HFF-Myc (cell line): Measurements from ENCODE around the gene CHRM1.

Experiments used
- DNase-seq: peaks from one replicate; pipeline ENCODE4 v3.0.0-alpha.2; 2011; ENCODE audit warnings: low read depth; ENCODE audit errors: extremely low read depth
- H3K4me3 ChIP-seq: replicated peaks from 2 replicates; pipeline ENCODE4 v1.5.1; 2011; ENCODE audit warnings: low read depth, mild to moderate bottlenecking, control low read depth, low read length
- CTCF ChIP-seq: IDR thresholded peaks from 2 replicates; pipeline ENCODE4 v1.5.1; 2012; ENCODE audit warnings: mild to moderate bottlenecking, low read depth, low read length, control low read depth; ENCODE audit errors: missing control alignments

CHRM1 gene

GRCh38 chr11:62911137-62912130, 9.7 kb downstream of the CHRM1 start:
- no peak overlapping the region for H3K4me3 ChIP-seq
- DNase-seq, result no peak
- no peak for TF ChIP-seq CTCF

- TF ChIP-seq CTCF, result no peak
- no peak for DNase-seq
- no peak overlapping the region for H3K4me3 ChIP-seq
These were observed 10.9 kb downstream of the CHRM1 start for GRCh38 chr11:62910141-62910882.

- peak; percentile 76 for TF ChIP-seq CTCF
- peak; percentile 42 for DNase-seq
- no peak overlapping the region for H3K4me3 ChIP-seq
These were observed 11.9 kb downstream of the CHRM1 start for GRCh38 chr11:62909107-62909894.

- no peak for TF ChIP-seq CTCF
- no peak overlapping the region for H3K4me3 ChIP-seq
- no peak for DNase-seq
These were observed 12.6 kb downstream of the CHRM1 start for GRCh38 chr11:62908468-62909072.

- peak; percentile 49 for DNase-seq
- H3K4me3 ChIP-seq, result no peak overlapping the region
- TF ChIP-seq CTCF, result peak; percentile 100
These were observed 15.1 kb downstream of the CHRM1 start for GRCh38 chr11:62905927-62906531.

GRCh38 chr11:62905296-62905695, 15.9 kb downstream of the CHRM1 start:
- no peak for DNase-seq
- no peak overlapping the region for H3K4me3 ChIP-seq
- no peak for TF ChIP-seq CTCF
